ENCODE results near the gene SCD5. TPM values are rescaled to one million over a fixed set of nuclear protein-coding genes. Genes with fewer than 3 reads are reported as not detected.

The SCD5 gene
- total RNA-seq, 2 donors from 2014 or later = 24.0 to 122 TPM

GRCh38 chr4:82721819-82722423, 76.7 kb downstream of the SCD5 start:
- H3K36me3 ChIP-seq = no peaks in the 10 kb centered on the region
- peak; percentile 16 for DNase-seq (ENCODE audit: low spot score)
- 51% methylated on average over 2 of the region's 2 CpGs for WGBS
- TF ChIP-seq POLR2AphosphoS5 (IDR thresholded peaks at IDR 0.05) (no peak), CTCF (IDR thresholded peaks at IDR 0.05) (peak in 2 of 4 experiments; percentile 30 to 32), POLR2A (IDR thresholded peaks at IDR 0.05) (no peak)
- H3K4me3 ChIP-seq = no peak overlapping the region
- H3K4me1 ChIP-seq (replicated peaks) = no peaks in the 10 kb centered on the region
- no peaks in the 10 kb centered on the region for H3K9me3 ChIP-seq
- no peaks in the 10 kb centered on the region for H3K27me3 ChIP-seq (replicated peaks; ENCODE audit: insufficient read depth)
- no peak overlapping the region for H3K27ac ChIP-seq
- intact Hi-C loops (cut with DNase I) = no loop called here

- Histone ChIP-seq H3K36me3 (no peaks in the 10 kb centered on the region), H3K4me1 (replicated peaks) (no peaks in the 10 kb centered on the region), H3K9me3 (no peaks in the 10 kb centered on the region), H3K27ac (no peak overlapping the region), H3K4me3 (no peak overlapping the region), H3K27me3 (replicated peaks; ENCODE audit: insufficient read depth) (no peaks in the 10 kb centered on the region)
- TF ChIP-seq POLR2A (IDR thresholded peaks at IDR 0.05) = no peak
- no peak for TF ChIP-seq CTCF (IDR thresholded peaks at IDR 0.05)
- no peak for TF ChIP-seq POLR2AphosphoS5 (IDR thresholded peaks at IDR 0.05)
- 43% methylated on average over 7 of the region's 7 CpGs for WGBS
- intact Hi-C loops (cut with DNase I) = no loop called here
- DNase-seq (ENCODE audit: low spot score) = no peak
These were observed 80.2 kb downstream of the SCD5 start for GRCh38 chr4:82718162-82718940.

GRCh38 chr4:82715731-82716617, 82.6 kb downstream of the SCD5 start:
- Histone ChIP-seq H3K4me3 (no peak overlapping the region), H3K27ac (no peak overlapping the region), H3K4me1 (replicated peaks) (no peaks in the 10 kb centered on the region), H3K9me3 (no peaks in the 10 kb centered on the region), H3K36me3 (no peaks in the 10 kb centered on the region), H3K27me3 (replicated peaks; ENCODE audit: insufficient read depth) (no peaks in the 10 kb centered on the region)
- 67% methylated on average over 12 of the region's 12 CpGs for WGBS
- no peak for DNase-seq (ENCODE audit: low spot score)
- intact Hi-C loops (cut with DNase I) = no loop called here
- no peak for TF ChIP-seq POLR2A (IDR thresholded peaks at IDR 0.05)
- TF ChIP-seq POLR2AphosphoS5 (IDR thresholded peaks at IDR 0.05) = no peak
- TF ChIP-seq CTCF (IDR thresholded peaks at IDR 0.05) = no peak

- DNase-seq (ENCODE audit: low spot score) = no peak
- Histone ChIP-seq H3K4me3 (no peak overlapping the region), H3K27ac (no peak overlapping the region), H3K9me3 (no peaks in the 10 kb centered on the region), H3K36me3 (no peaks in the 10 kb centered on the region), H3K27me3 (replicated peaks; ENCODE audit: insufficient read depth) (no peaks in the 10 kb centered on the region), H3K4me1 (replicated peaks) (no peaks in the 10 kb centered on the region)
- 100% methylated on average over 3 of the region's 3 CpGs for WGBS
- intact Hi-C loops (cut with DNase I) = no loop called here
- TF ChIP-seq POLR2A (IDR thresholded peaks at IDR 0.05) = no peak
- no peak for TF ChIP-seq CTCF (IDR thresholded peaks at IDR 0.05)
- no peak for TF ChIP-seq POLR2AphosphoS5 (IDR thresholded peaks at IDR 0.05)
These were observed 84.7 kb downstream of the SCD5 start for GRCh38 chr4:82713856-82714255.

Measured in prostate gland (tissue), 2 donors.